ENCODE measurements around the gene MRPS2.

DNA sequence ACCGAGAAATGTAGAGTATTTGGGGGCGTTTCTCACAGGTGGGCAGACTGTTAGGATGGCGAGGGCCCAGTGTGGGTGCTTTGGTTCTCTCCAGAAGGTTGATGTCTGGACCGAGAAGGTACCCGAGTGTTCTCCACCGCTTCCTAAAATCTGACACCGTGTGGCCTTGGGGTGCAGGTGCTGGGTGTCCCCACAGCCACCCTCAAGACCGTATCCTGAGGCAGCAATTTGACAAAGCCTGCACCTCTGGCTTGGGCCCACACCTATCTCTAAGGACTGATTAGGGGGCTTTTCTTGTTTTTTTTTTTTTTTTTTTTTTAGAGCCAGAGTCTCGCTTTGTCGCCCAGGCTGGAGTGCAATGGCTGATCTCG lies 19.6 kb upstream of the MRPS2 start:
- TF ChIP-seq, protein P1, sequence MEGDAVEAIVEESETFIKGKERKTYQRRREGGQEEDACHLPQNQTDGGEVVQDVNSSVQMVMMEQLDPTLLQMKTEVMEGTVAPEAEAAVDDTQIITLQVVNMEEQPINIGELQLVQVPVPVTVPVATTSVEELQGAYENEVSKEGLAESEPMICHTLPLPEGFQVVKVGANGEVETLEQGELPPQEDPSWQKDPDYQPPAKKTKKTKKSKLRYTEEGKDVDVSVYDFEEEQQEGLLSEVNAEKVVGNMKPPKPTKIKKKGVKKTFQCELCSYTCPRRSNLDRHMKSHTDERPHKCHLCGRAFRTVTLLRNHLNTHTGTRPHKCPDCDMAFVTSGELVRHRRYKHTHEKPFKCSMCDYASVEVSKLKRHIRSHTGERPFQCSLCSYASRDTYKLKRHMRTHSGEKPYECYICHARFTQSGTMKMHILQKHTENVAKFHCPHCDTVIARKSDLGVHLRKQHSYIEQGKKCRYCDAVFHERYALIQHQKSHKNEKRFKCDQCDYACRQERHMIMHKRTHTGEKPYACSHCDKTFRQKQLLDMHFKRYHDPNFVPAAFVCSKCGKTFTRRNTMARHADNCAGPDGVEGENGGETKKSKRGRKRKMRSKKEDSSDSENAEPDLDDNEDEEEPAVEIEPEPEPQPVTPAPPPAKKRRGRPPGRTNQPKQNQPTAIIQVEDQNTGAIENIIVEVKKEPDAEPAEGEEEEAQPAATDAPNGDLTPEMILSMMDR (IDR thresholded peaks at IDR 0.05) = no peak
- no peak for TF ChIP-seq POLR2AphosphoS5 (IDR thresholded peaks at IDR 0.05)
